ENCODE results near the gene CLDN24. TPM values are rescaled to one million over a fixed set of nuclear protein-coding genes. Genes with fewer than 3 reads are reported as not detected.

Gene CLDN24
- not detected for total RNA-seq

GRCh38 chr4:183322326-183322725 is at the start of gene CLDN24:
CLDN24 (minus strand) TSS chr4:183322426; CDS start chr4:183322426, 0 bp downstream.
- DNase-seq, result no peak

GRCh38 chr4:183370786-183371185 is 48.6 kb upstream of the CLDN24 start:
- DNase-seq, result no peak

- DNase-seq, result no peak
These were observed 46.8 kb upstream of the CLDN24 start for GRCh38 chr4:183369073-183369472.

- no peak for DNase-seq
These were observed 44.1 kb upstream of the CLDN24 start for GRCh38 chr4:183366206-183366835.

GRCh38 chr4:183364025-183364424 is 41.8 kb upstream of the CLDN24 start:
- DNase-seq, result no peak

GRCh38 chr4:183362916-183363542 is 40.8 kb upstream of the CLDN24 start:
- no peak for DNase-seq

- DNase-seq, result no peak
These were observed 39.8 kb upstream of the CLDN24 start for GRCh38 chr4:183362036-183362435.

GRCh38 chr4:183360161-183360919 is 38.1 kb upstream of the CLDN24 start:
- DNase-seq, result peak; percentile 5

- DNase-seq, result no peak
These were observed 36.1 kb upstream of the CLDN24 start for GRCh38 chr4:183358215-183358755.

GRCh38 chr4:183356931-183357675 is 34.9 kb upstream of the CLDN24 start:
- DNase-seq, result no peak

GRCh38 chr4:183356173-183356830 is 34.1 kb upstream of the CLDN24 start:
- no peak for DNase-seq

- no peak for DNase-seq
These were observed 33.2 kb upstream of the CLDN24 start for GRCh38 chr4:183355405-183355804.

- no peak for DNase-seq
These were observed 32.0 kb upstream of the CLDN24 start for GRCh38 chr4:183354219-183354618.

GRCh38 chr4:183353557-183353956 is 31.3 kb upstream of the CLDN24 start:
- no peak for DNase-seq

GRCh38 chr4:183352546-183352945 is 30.3 kb upstream of the CLDN24 start:
- DNase-seq, result no peak

- no peak for DNase-seq
These were observed 28.3 kb upstream of the CLDN24 start for GRCh38 chr4:183350317-183351071.

GRCh38 chr4:183349673-183350072 is 27.4 kb upstream of the CLDN24 start:
- no peak for DNase-seq

GRCh38 chr4:183348706-183349659 is 26.8 kb upstream of the CLDN24 start:
- no peak for DNase-seq

- no peak for DNase-seq
These were observed 25.9 kb upstream of the CLDN24 start for GRCh38 chr4:183348136-183348535.

- no peak for DNase-seq
These were observed 25.3 kb upstream of the CLDN24 start for GRCh38 chr4:183347566-183347965.

All from occipital lobe (tissue), 2 donors.